D341Med (cell line): ENCODE results near the gene OTP.
"Not testable (repeated sequence)": the region's sequence is repeated elsewhere in the genome, so short reads cannot be mapped to it uniquely, and the experiment has no call there.

Experiments
- DNase-seq: peaks from one replicate; pipeline ENCODE4 v3.0.0; 2012; ENCODE audit warnings: low spot score

OTP gene

GRCh38 chr5:77608927-77609326 is 29.6 kb downstream of the OTP start:
- not testable (repeated sequence) for DNase-seq

GRCh38 chr5:77607324-77607723 is 31.2 kb downstream of the OTP start:
- DNase-seq: no peak

- DNase-seq: no peak
Observed at GRCh38 chr5:77606279-77606678, 32.2 kb downstream of the OTP start.

- DNase-seq: no peak
Observed at GRCh38 chr5:77599679-77600078, 38.8 kb downstream of the OTP start.

- DNase-seq: peak; percentile 48
Observed at GRCh38 chr5:77590347-77590746, 48.2 kb downstream of the OTP start.

GRCh38 chr5:77588175-77588574 is 50.3 kb downstream of the OTP start:
- DNase-seq: no peak

- no peak for DNase-seq
Observed at GRCh38 chr5:77586101-77586500, 52.4 kb downstream of the OTP start.

GRCh38 chr5:77582143-77582542 is 56.4 kb downstream of the OTP start:
- not testable (repeated sequence) for DNase-seq
